H1 (cell line): Measurements from ENCODE around the gene ADSS1. TPM values are rescaled to one million over a fixed set of nuclear protein-coding genes. Genes with fewer than 3 reads are reported as not detected.

Experiments used
- CHD2 ChIP-seq: IDR thresholded peaks from 2 replicates; pipeline ENCODE4 v1.6.1; 2012; ENCODE audit warnings: low read length, improper control_type of control experiment
- CHD7 ChIP-seq: fragments of 300-600 bp; sonication (generic); IDR thresholded peaks from 2 replicates; pipeline ENCODE4 v1.7.1; 2012; ENCODE audit warnings: low read length, moderate library complexity, mild to moderate bottlenecking, inconsistent platforms; ENCODE audit not compliant: insufficient replicate concordance
- RXRA ChIP-seq: IDR thresholded peaks from 2 replicates; pipeline ENCODE4 v1.6.1; 2011; ENCODE audit warnings: low read depth, mild to moderate bottlenecking, low read length, moderate library complexity; ENCODE audit not compliant: insufficient read depth
- SAP30 ChIP-seq: fragments of 300-600 bp; sonication (generic); IDR thresholded peaks from 2 replicates; pipeline ENCODE4 v1.7.1; 2012; ENCODE audit warnings: low read length, moderate library complexity, mild to moderate bottlenecking, inconsistent platforms; ENCODE audit not compliant: insufficient read depth, insufficient replicate concordance
- SIRT6 ChIP-seq: IDR thresholded peaks from one replicate; pipeline ENCODE4 v1.7.1; 2012; ENCODE audit warnings: low read length, inconsistent platforms
- polyA plus RNA-seq, 7 experiments: library from polyadenylated mRNA; depleted of rRNA in 3 of 7; stranded (reverse) in 5 of 7; unstranded in 2 of 7; fragments of >200 nt in 5 of 7; fragments of 200-250 nt in 2 of 7; gene quantifications; 1 replicate in 5 of 7; 2 replicates in 1 of 7; 4 replicates in 1 of 7; pipeline versions ENCODE4 v1.2.1 to v1.2.3, GENCODE V29; 2011 to 2013; ENCODE audit warnings: missing spikeins in 2 of 7, mixed read lengths in 2 of 7
- total RNA-seq: library from RNA; stranded (reverse); fragmentation: NEBNext Ultra II Directional; extraction: Animal tissue kit (Norgen Biotek cat#: 25700); gene quantifications from 2 replicates; pipeline ENCODE4 v1.2.1, GENCODE V29; 2021

Gene ADSS1
- total and polyA plus RNA-seq, 2 of the 8 experiments (the other 6 are each of a cell fraction or from before 2014, with no cell fraction given) = 7.1 to 7.9 TPM

GRCh38 chr14:104719343-104719742 is 4.7 kb upstream of the ADSS1 start (continued):
- TF ChIP-seq CHD7 (no peak), RXRA (no peak), CHD2 (no peak), SAP30 (no peak), SIRT6 (no peak)
- TF ChIP-seq, all 59 proteins: peak for 0
